ENCODE results near the gene LOXHD1. TPM values are rescaled to one million over a fixed set of nuclear protein-coding genes. Genes with fewer than 3 reads are reported as not detected.

Gene LOXHD1
- total RNA-seq, 1 experiment from 2014 or later, result not detected

DNA sequence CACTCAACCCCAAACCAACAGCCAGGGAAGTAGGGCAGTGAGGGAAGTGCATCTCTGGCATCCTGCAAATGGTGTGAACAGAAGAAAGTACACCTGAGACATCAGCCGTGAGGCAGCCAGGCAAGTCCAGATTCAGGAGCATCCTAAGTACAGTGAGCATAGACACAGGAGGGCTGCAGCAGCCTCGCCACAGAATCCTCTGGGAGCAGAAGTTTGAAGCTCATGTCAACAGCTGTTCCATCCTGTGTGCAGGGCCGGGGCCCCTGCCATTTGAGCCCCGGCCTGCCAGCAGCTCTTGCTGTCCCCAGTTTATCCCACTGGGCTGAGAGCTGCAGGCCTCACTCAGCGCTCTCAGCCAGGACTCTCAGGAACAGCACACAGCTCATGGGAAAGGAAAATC lies 14.5 kb downstream of the LOXHD1 start:
- no peak for DNase-seq (ENCODE audit: low read depth, low spot score)
- in situ Hi-C loops (cut with HindIII; ENCODE audit: low pct_unique_long_range_greater_than_20kb, low sequenced_read_pairs), result no loop called here

DNA sequence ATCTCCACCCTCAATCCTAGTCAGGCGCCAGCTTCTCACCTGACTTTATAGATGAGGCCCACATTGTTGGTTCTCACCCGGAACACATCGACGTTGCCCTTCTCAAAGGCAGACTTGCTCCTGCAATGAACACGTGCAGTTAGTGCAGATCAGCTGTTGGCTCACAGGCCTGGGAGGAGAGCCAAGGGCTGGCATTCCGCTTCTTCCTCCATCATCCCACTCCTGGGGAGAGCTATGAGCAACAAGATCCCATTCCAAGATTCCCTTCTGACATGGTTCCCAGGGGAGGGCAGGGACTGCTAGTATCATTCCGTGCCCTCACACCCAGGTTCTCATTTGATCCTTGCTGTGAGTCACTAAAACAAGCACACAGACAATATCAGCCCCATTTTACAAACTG lies 15.1 kb downstream of the LOXHD1 start:
- DNase-seq (ENCODE audit: low read depth, low spot score), result no peak
- in situ Hi-C loops (cut with HindIII; ENCODE audit: low pct_unique_long_range_greater_than_20kb, low sequenced_read_pairs), result no loop called here

DNA sequence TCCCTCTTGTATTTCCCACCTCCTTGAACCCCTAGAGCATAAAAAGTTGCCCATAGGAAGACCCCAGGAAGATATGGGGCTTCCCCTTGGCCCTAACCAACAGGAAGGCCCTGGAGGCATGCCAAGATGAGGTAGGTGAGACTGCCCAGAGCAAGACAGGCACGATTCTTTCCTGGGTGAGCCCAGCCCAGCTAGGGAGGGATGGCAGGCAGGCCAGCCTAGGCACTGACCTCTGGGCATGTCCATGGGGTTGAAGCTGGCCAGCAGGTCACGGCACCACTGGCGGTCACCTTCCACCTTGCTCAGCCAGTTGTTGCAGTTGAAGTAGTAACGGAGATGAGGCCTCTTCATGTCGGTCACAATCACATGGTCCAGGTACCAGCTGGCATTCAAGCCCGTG lies 17.6 kb downstream of the LOXHD1 start:
- in situ Hi-C loops (cut with HindIII; ENCODE audit: low pct_unique_long_range_greater_than_20kb, low sequenced_read_pairs), result no loop called here
- DNase-seq (ENCODE audit: low read depth, low spot score), result no peak

GRCh38 chr18:46636040-46636630 lies 20.9 kb downstream of the LOXHD1 start:
- in situ Hi-C loops (cut with HindIII; ENCODE audit: low pct_unique_long_range_greater_than_20kb, low sequenced_read_pairs), result no loop called here

GRCh38 chr18:46632401-46633071 lies 24.5 kb downstream of the LOXHD1 start:
- DNase-seq (ENCODE audit: low read depth, low spot score), result peak; percentile 26
- in situ Hi-C loops (cut with HindIII; ENCODE audit: low pct_unique_long_range_greater_than_20kb, low sequenced_read_pairs), result no loop called here

More at GRCh38 chr18:46636040-46636630, 20.9 kb downstream of the LOXHD1 start:
- no peak for DNase-seq (ENCODE audit: low read depth, low spot score)

DNA sequence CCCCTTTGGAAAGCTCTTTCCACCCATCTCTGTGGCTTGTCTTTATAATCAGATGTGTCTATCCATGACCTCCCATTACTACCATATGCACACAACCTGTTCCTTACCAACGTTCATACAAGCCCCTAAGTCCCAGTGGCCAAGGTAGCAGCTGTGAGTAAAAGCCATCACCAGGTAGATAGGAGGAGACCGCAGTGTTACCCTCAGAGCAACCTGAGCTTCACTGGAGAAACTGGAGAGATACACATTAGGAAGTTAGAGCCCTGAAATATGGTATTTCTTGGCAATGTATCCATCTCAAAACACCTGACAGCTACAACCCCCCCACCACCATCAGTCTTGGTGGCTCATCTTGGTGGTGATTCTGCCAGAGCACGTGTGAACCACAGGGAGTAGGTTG lies 26.0 kb downstream of the LOXHD1 start:
- DNase-seq (ENCODE audit: low read depth, low spot score), result no peak
- in situ Hi-C loops (cut with HindIII; ENCODE audit: low pct_unique_long_range_greater_than_20kb, low sequenced_read_pairs), result no loop called here

GRCh38 chr18:46630160-46630559 lies 26.9 kb downstream of the LOXHD1 start:
- DNase-seq (ENCODE audit: low read depth, low spot score), result no peak
- in situ Hi-C loops (cut with HindIII; ENCODE audit: low pct_unique_long_range_greater_than_20kb, low sequenced_read_pairs), result no loop called here

- in situ Hi-C loops (cut with HindIII; ENCODE audit: low pct_unique_long_range_greater_than_20kb, low sequenced_read_pairs), result no loop called here
These were observed 27.7 kb downstream of the LOXHD1 start for GRCh38 chr18:46629361-46629760.

GRCh38 chr18:46628206-46628605 lies 28.8 kb downstream of the LOXHD1 start:
- in situ Hi-C loops (cut with HindIII; ENCODE audit: low pct_unique_long_range_greater_than_20kb, low sequenced_read_pairs), result no loop called here
- DNase-seq (ENCODE audit: low read depth, low spot score), result no peak

More at GRCh38 chr18:46629361-46629760, 27.7 kb downstream of the LOXHD1 start:
- DNase-seq (ENCODE audit: low read depth, low spot score), result no peak

DNA sequence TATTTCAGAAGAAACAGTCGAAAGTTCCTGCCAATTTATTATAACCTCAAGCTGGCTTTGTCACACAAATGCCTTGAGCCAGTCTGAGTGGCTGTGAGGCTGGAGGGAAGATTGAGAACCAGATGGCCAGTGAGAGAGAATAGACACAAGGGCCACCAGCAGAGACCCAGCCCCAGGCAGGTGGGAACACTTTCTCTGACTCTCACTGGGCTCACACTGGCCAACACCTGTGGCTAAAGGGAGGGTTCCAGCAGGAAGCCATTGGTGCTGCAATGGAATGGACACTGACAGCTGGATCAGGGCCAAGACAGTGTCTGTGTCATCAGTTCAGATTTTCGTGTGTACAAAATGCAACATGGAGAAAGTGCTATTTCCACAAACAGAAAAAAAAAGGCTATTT lies 29.9 kb downstream of the LOXHD1 start:
- in situ Hi-C loops (cut with HindIII; ENCODE audit: low pct_unique_long_range_greater_than_20kb, low sequenced_read_pairs), result no loop called here
- no peak for DNase-seq (ENCODE audit: low read depth, low spot score)

GRCh38 chr18:46625069-46625468 lies 32.0 kb downstream of the LOXHD1 start:
- in situ Hi-C loops (cut with HindIII; ENCODE audit: low pct_unique_long_range_greater_than_20kb, low sequenced_read_pairs), result no loop called here
- no peak for DNase-seq (ENCODE audit: low read depth, low spot score)

DNA sequence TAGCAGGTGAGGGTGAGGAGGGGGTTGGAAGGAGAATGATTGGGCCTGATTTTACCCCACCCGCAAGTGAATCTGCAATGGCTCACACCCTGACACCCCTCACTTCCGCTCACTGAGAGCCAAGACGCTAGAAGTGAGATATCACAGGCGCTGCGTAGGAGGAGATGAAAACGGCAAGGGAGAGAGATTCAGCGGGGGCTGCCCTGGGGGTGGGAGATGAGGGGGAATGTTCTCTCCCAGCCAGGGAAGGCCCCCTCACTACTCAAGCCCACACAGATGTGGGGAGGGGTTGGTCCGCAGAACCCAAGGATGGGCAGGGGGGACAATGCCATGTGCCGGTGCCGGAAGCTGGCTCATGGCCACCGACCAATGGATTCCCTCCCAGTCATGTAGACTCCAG lies 32.9 kb downstream of the LOXHD1 start:
- in situ Hi-C loops (cut with HindIII; ENCODE audit: low pct_unique_long_range_greater_than_20kb, low sequenced_read_pairs), result no loop called here
- no peak for DNase-seq (ENCODE audit: low read depth, low spot score)

- in situ Hi-C loops (cut with HindIII; ENCODE audit: low pct_unique_long_range_greater_than_20kb, low sequenced_read_pairs), result no loop called here
- DNase-seq (ENCODE audit: low read depth, low spot score), result no peak
These were observed 33.5 kb downstream of the LOXHD1 start for GRCh38 chr18:46623541-46623940.

DNA sequence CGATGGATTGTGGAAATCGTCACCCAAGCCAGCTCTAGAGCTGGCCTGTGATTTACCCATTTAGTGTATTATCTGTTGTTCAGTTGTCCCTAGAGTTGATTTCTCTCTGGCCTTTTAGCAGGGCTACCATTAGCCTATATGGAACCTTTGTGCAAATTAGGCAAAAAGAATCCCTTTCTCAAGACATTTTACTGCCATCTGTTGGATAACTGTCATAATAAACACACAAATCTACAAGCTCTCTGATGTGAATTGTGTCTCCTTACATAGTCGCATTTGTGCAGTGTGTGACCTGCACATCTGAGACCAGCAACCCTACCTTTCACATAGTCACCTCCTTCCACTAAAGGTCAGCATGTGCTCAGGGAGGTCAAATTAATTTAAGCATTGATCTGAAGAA lies 34.0 kb downstream of the LOXHD1 start:
- in situ Hi-C loops (cut with HindIII; ENCODE audit: low pct_unique_long_range_greater_than_20kb, low sequenced_read_pairs), result no loop called here
- DNase-seq (ENCODE audit: low read depth, low spot score), result peak; percentile 58

DNA sequence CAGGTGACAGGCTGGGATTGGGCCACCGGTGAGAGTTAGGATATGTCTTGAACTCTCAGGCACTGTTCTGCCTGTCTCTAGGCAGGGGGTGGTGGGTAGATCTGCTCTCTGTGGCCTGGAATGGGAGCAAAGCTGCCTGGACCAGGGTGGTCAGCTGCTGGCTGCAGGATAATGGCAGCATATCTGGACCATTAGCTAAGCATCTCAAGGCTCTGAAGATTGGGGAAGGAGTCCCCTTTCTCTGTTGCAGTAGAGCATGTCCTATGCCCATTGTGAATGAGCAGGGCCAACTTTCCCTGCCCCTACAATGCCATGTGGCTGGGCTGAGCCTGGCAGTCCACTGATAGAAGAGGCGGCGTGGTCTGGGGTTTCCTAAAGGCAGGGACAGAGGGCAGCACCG lies 34.6 kb downstream of the LOXHD1 start:
- in situ Hi-C loops (cut with HindIII; ENCODE audit: low pct_unique_long_range_greater_than_20kb, low sequenced_read_pairs), result no loop called here
- DNase-seq (ENCODE audit: low read depth, low spot score), result no peak

DNA sequence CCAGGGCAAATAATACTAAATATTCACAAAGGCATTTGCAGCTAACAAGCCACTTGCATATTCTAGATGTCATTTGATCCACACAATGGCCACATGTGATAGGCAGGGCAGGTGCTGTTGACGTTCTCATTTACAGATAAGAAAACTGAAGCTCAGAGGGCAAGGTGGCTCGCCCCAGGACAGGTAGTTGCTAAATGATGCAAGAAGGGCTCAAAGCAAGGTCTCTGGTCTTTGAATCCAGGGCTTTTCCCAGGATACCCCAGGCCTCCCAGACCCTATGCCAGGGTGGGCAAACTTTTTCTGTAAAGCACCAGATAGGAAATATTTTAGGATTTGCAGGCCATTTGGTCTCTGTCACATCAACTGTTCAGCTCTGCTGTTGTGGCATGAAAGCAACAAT lies 35.1 kb downstream of the LOXHD1 start:
- in situ Hi-C loops (cut with HindIII; ENCODE audit: low pct_unique_long_range_greater_than_20kb, low sequenced_read_pairs), result no loop called here

DNA sequence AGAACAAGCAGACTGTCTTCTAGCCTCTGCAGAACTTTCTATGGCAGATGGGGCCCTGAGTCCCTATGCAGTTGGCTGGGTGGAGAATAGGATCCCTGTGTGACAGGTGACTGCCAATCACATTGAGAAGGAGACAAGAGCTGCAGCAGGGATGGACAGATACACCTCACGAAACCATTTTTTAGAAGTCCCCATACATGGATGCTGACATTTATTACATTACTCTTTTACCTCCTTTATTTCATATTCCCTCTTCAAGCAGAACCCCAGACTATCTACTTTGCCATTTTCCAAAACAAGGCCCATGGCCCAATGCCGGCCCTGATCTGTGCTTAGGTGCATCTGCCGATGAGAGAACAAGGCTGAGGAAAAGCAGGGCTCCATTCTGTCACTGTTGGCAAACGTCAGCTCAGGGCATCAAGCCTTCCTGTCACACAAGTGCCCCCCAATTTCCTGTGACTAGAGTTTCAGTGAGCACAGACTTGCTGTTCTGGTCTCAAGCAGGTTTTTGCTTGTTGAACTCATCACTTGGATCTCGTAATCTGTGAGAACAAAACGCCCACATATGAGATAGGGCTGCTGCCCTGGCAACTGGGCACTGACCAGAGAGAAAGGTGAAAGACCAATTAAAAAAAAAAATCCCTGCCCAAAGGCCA lies 35.8 kb downstream of the LOXHD1 start:
- in situ Hi-C loops (cut with HindIII; ENCODE audit: low pct_unique_long_range_greater_than_20kb, low sequenced_read_pairs), result no loop called here
- DNase-seq (ENCODE audit: low read depth, low spot score), result no peak

More for the DNA sequence above, 35.1 kb downstream of the LOXHD1 start:
- no peak for DNase-seq (ENCODE audit: low read depth, low spot score)

GRCh38 chr18:46619559-46619958 lies 37.5 kb downstream of the LOXHD1 start:
- DNase-seq (ENCODE audit: low read depth, low spot score), result no peak
- in situ Hi-C loops (cut with HindIII; ENCODE audit: low pct_unique_long_range_greater_than_20kb, low sequenced_read_pairs), result no loop called here

GRCh38 chr18:46615720-46616119 lies 41.3 kb downstream of the LOXHD1 start:
- no peak for DNase-seq (ENCODE audit: low read depth, low spot score)
- in situ Hi-C loops (cut with HindIII; ENCODE audit: low pct_unique_long_range_greater_than_20kb, low sequenced_read_pairs), result no loop called here
